Hepatocyte (in vitro differentiated cells): ENCODE results near the gene MN1.

ENCODE experiments used
- CTCF ChIP-seq: fragments of 200-600 bp; sonication (generic); IDR thresholded peaks from 2 replicates; pipeline ENCODE4 v1.5.1; 2016; ENCODE audit warnings: antibody characterized with exemption, mild to moderate bottlenecking; ENCODE audit not compliant: poor library complexity
- EZH2 ChIP-seq: fragments of 200-600 bp; sonication (generic); IDR thresholded peaks from 2 replicates; pipeline ENCODE4 v1.6.1; 2016; ENCODE audit warnings: antibody characterized with exemption, mild to moderate bottlenecking, borderline replicate concordance
- EZH2phosphoT487 ChIP-seq: fragments of 200-600 bp; sonication (generic); IDR thresholded peaks from one replicate; pipeline ENCODE4 v1.6.1; 2018; ENCODE audit warnings: antibody characterized with exemption, mild to moderate bottlenecking, low read depth, moderate library complexity; ENCODE audit not compliant: unreplicated experiment, severe bottlenecking

DNA sequence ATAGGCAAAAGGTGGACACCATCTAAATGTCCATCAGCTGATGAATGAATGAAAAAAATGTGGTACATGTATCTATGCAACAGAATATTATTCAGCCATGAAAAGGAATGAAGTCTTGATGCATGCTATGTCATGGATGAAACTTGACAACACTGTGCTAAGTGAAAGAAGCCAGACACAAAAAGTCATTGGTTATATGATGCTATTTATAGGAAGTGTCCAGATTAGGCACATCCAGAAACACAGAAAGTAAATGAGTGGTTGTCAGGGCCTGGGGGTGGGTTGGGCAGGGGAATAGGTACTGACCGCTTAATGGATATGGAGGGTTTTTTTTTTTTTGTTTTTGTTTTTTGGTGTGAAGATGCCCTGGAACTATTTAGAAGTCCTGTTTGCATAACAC is 21.7 kb upstream of the MN1 start:
- no peak for TF ChIP-seq CTCF
- no peak for TF ChIP-seq EZH2
- TF ChIP-seq EZH2phosphoT487: no peak
